GM23248 (cell line): Measurements from ENCODE around the gene SLC7A1. TPM values are rescaled to one million over a fixed set of nuclear protein-coding genes. Genes with fewer than 3 reads are reported as not detected.

Source experiments
- DNase-seq: peaks from one replicate; pipeline ENCODE4 v3.0.0-alpha.2; 2015
- H2AFZ ChIP-seq: fragments of 200-600 bp; sonication (generic); 2 replicates; pipeline ENCODE4 v1.6.1; 2016; ENCODE audit warnings: antibody characterized with exemption
- H3F3A ChIP-seq: fragments of 200-600 bp; sonication (generic); 2 replicates; pipeline ENCODE4 v1.6.1; 2016; ENCODE audit warnings: mild to moderate bottlenecking, antibody characterized with exemption, mixed run types; ENCODE audit not compliant: insufficient read depth
- H3K27ac ChIP-seq: fragments of 200-600 bp; sonication (generic); 2 replicates; pipeline ENCODE4 v1.5.1; 2016; ENCODE audit warnings: mild to moderate bottlenecking
- H3K27me3 ChIP-seq: fragments of 200-600 bp; sonication (generic); replicated peaks from 2 replicates; pipeline ENCODE4 v1.6.1; 2016; ENCODE audit warnings: mild to moderate bottlenecking; ENCODE audit not compliant: insufficient read depth
- H3K36me3 ChIP-seq: fragments of 200-600 bp; sonication (generic); 2 replicates; pipeline ENCODE4 v1.6.1; 2016; ENCODE audit warnings: low read depth, mild to moderate bottlenecking
- H3K4me1 ChIP-seq: fragments of 200-600 bp; sonication (generic); 2 replicates; pipeline ENCODE4 v1.6.1; 2016; ENCODE audit warnings: mild to moderate bottlenecking; ENCODE audit not compliant: insufficient read depth
- H3K4me2 ChIP-seq: fragments of 200-600 bp; sonication (generic); one replicate; pipeline ENCODE4 v1.6.1; 2016; ENCODE audit warnings: mild to moderate bottlenecking; ENCODE audit not compliant: unreplicated experiment
- H3K4me3 ChIP-seq: fragments of 200-600 bp; sonication (generic); 2 replicates; pipeline ENCODE4 v1.5.1; 2016; ENCODE audit warnings: mild to moderate bottlenecking
- H3K79me2 ChIP-seq: fragments of 200-600 bp; sonication (generic); 2 replicates; pipeline ENCODE4 v1.6.1; 2016; ENCODE audit warnings: mild to moderate bottlenecking; ENCODE audit not compliant: insufficient read depth
- H3K9ac ChIP-seq: fragments of 200-600 bp; sonication (generic); 2 replicates; pipeline ENCODE4 v1.6.1; 2016; ENCODE audit warnings: mild to moderate bottlenecking
- H3K9me2 ChIP-seq: fragments of 200-600 bp; sonication (generic); 2 replicates; pipeline ENCODE4 v1.6.1; 2016; ENCODE audit warnings: mixed run types, mild to moderate bottlenecking, moderate library complexity; ENCODE audit not compliant: insufficient read depth
- H3K9me3 ChIP-seq: fragments of 200-600 bp; sonication (generic); one replicate; pipeline ENCODE4 v1.6.1; 2017; ENCODE audit warnings: low read depth
- H4K20me1 ChIP-seq: fragments of 200-600 bp; sonication (generic); 2 replicates; pipeline ENCODE4 v1.6.0; 2016; ENCODE audit not compliant: insufficient read depth
- EZH2 ChIP-seq: fragments of 200-600 bp; sonication (generic); IDR thresholded peaks from 2 replicates; pipeline ENCODE4 v1.6.1; 2018; ENCODE audit warnings: antibody characterized with exemption, mild to moderate bottlenecking; ENCODE audit not compliant: insufficient read depth, poor library complexity, severe bottlenecking
- EZH2phosphoT487 ChIP-seq: fragments of 200-600 bp; sonication (generic); IDR thresholded peaks from 2 replicates; pipeline ENCODE4 v1.6.1; 2018; ENCODE audit warnings: antibody characterized with exemption, moderate library complexity, mild to moderate bottlenecking, low read depth; ENCODE audit not compliant: insufficient read depth
- WGBS, 2 experiments: methylation state at CpG; one replicate each; pipeline ENCODE4 v1.1.6; 2015 to 2017; ENCODE audit warnings: low lambda C conversion rate in 2 of 2, low coverage in 1 of 2; ENCODE audit errors: missing lambda C conversion rate in 2 of 2; 5-methylcytosine and 5-hydroxymethylcytosine counted together
- in situ Hi-C: fragments of 300-500 bp; cut with MboI; formaldehyde crosslinking; loops from 2 replicates; pipeline ENCODE4 v1.15.0; 2020
- polyA plus RNA-seq: library from polyadenylated mRNA; unstranded; fragments of >200 nt; fragmentation: Nextera tagmentation; extraction: Ambion mirVana; gene quantifications from 2 replicates; pipeline ENCODE4 v1.2.1, GENCODE V29; 2016
- total RNA-seq: library from RNA; depleted of rRNA; stranded (reverse); fragments of >200 nt; shearing (Covaris generic); gene quantifications from 2 replicates; pipeline ENCODE4 v1.2.3, GENCODE V29; 2014

SLC7A1 gene
- total and polyA plus RNA-seq, 2 experiments from 2014 or later, result 34.7 to 38.6 TPM

DNA sequence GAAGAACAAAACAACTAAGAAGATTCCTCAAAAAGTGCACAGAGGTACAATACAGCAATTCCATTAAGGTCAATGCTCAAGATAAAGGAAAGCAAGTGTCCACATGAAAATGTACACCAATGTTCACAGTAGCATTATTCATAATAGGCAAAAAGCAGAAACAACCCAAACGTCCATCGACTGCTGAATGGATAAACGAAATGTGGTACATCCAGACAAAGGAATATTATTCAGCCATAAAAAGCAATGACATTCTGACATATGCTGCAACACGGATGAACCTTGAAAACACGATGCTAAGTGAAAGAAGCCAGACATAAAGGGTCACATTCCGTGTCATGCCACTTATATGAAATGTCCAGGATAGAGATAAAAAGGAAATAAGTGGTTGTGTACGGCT, 29.3 kb downstream of the SLC7A1 start:
- in situ Hi-C loops, result no loop called here
- 87 to 92% methylated on average over 7 of the region's 7 CpGs for WGBS, 2 experiments
- no peak overlapping the region for H3K4me2 ChIP-seq
- no peak for TF ChIP-seq EZH2
- no peak for TF ChIP-seq EZH2phosphoT487
- H3K4me1 ChIP-seq, result peaks cover 31% of the 10 kb centered on the region
- H3K36me3 ChIP-seq, result peaks cover 10% of the 10 kb centered on the region; the same call in 1 of the 2 replicates
- H3K9ac ChIP-seq, result no peak overlapping the region
- no peak for DNase-seq
- no peaks in the 10 kb centered on the region for H3K9me3 ChIP-seq
- no peak overlapping the region for H3K4me3 ChIP-seq
- no peaks in the 10 kb centered on the region for H3K9me2 ChIP-seq
- no peaks in the 10 kb centered on the region for H3K27me3 ChIP-seq
- peaks cover 72% of the 10 kb centered on the region for H4K20me1 ChIP-seq
- no peak overlapping the region for H3K27ac ChIP-seq
- peaks cover 100% of the 10 kb centered on the region for H3K79me2 ChIP-seq
- H3F3A ChIP-seq, result peaks cover 26% of the 10 kb centered on the region; the same call in 1 of the 2 replicates
- H2AFZ ChIP-seq, result no peak overlapping the region

DNA sequence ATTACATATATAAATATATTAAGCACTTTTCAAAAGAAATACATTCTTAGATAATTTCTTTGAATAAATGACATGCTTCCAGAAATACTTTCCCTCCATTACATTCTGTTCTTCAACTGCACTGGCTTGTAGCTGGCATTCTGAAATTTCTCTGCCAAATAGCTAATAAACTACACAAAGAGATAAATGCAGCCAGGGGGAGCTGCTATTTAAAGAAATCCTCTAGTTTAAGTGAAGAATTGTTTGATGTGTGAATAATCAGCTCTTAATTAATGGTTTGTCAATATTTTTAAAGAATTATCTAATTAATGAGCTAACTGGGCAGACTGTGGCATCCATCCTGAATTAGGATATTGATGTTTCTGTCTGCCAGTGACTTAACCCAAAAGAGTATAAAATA, 30.7 kb downstream of the SLC7A1 start:
- no peak overlapping the region for H2AFZ ChIP-seq
- H3K36me3 ChIP-seq, result peaks cover 5% of the 10 kb centered on the region; the same call in 1 of the 2 replicates
- DNase-seq, result no peak
- H3K4me3 ChIP-seq, result no peak overlapping the region
- peaks cover 23% of the 10 kb centered on the region; the same call in 1 of the 2 replicates for H3F3A ChIP-seq
- no peaks in the 10 kb centered on the region for H3K9me3 ChIP-seq
- no peak for TF ChIP-seq EZH2phosphoT487
- TF ChIP-seq EZH2, result no peak
- H3K4me1 ChIP-seq, result peaks cover 33% of the 10 kb centered on the region
- H3K27me3 ChIP-seq, result no peaks in the 10 kb centered on the region
- in situ Hi-C loops, result no loop called here
- no peaks in the 10 kb centered on the region for H3K9me2 ChIP-seq
- H3K9ac ChIP-seq, result no peak overlapping the region
- H3K4me2 ChIP-seq, result no peak overlapping the region
- H3K79me2 ChIP-seq, result peaks cover 100% of the 10 kb centered on the region
- peaks cover 65% of the 10 kb centered on the region for H4K20me1 ChIP-seq
- H3K27ac ChIP-seq, result no peak overlapping the region

DNA sequence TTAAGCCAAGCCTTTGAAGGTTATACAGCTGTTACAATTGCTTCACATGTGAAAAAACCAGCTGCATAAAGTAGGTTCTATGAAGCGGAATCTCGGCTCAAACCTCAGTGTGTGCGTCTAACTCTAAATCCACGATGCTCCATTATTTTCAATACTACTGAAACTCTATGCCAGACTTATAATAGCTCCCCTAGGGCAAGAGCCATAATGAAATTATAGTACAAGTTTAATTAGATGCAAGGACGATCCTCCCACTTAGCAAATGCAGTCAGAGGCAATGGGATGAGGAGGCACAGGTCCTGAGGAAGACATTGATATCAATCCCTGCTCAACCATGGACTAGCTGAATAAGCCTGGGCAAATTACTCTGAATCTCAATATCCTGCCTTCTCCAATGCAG, 31.1 kb downstream of the SLC7A1 start:
- Histone ChIP-seq H2AFZ (no peak overlapping the region), H3K27ac (no peak overlapping the region), H3K4me1 (peaks cover 33% of the 10 kb centered on the region), H3K27me3 (no peaks in the 10 kb centered on the region), H3K9ac (no peak overlapping the region), H3K79me2 (peaks cover 100% of the 10 kb centered on the region), H3K9me2 (no peaks in the 10 kb centered on the region), H3K9me3 (no peaks in the 10 kb centered on the region), H3K4me2 (no peak overlapping the region), H3K36me3 (0 out of 2 replicates have a peak, but pooled peaks cover 3% of the 10 kb centered on the region), H4K20me1 (peaks cover 60% of the 10 kb centered on the region), H3K4me3 (no peak overlapping the region), H3F3A (peaks cover 23% of the 10 kb centered on the region; the same call in 1 of the 2 replicates)
- TF ChIP-seq EZH2phosphoT487 (no peak), EZH2 (no peak)
- WGBS, 2 experiments, result 94 to 98% methylated on average over 5 of the region's 5 CpGs
- DNase-seq, result no peak
- in situ Hi-C loops, result no loop called here

DNA sequence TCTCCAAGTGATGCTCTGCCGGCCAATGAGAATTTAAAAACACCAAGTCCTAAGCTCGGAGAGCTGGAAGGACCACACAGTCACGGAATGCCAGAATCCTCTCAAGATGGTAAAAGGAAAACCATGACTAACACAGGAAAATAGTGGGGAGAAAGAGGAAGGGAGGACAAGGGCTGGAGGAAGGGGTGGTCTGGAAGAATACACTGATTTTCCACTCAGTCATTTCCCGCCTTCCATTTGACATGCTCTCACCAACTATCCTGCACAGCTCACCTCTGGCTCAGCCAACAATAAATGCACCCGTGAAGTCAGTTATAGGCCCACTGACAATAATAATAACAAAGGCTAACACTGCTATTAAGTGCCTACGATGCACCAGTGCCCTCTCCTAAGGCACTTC, 31.5 kb downstream of the SLC7A1 start:
- in situ Hi-C loops, result no loop called here
- Histone ChIP-seq H3K9me3 (no peaks in the 10 kb centered on the region), H2AFZ (no peak overlapping the region), H3K4me2 (no peak overlapping the region), H3K4me1 (peaks cover 33% of the 10 kb centered on the region), H4K20me1 (peaks cover 56% of the 10 kb centered on the region), H3K27ac (no peak overlapping the region), H3F3A (peaks cover 23% of the 10 kb centered on the region; the same call in 1 of the 2 replicates), H3K36me3 (0 out of 2 replicates have a peak, but pooled peaks cover 3% of the 10 kb centered on the region), H3K9me2 (no peaks in the 10 kb centered on the region), H3K79me2 (peaks cover 96% of the 10 kb centered on the region), H3K27me3 (no peaks in the 10 kb centered on the region), H3K9ac (no peak overlapping the region), H3K4me3 (no peak overlapping the region)
- no peak for DNase-seq
- TF ChIP-seq EZH2, result no peak
- TF ChIP-seq EZH2phosphoT487, result no peak
- 86 to 90% methylated on average over 6 of the region's 6 CpGs for WGBS, 2 experiments
